GM04503 (cell line): ENCODE results near the gene CELF2.

Experiments
- DNase-seq: peaks from one replicate; pipeline ENCODE4 v3.0.0-alpha.2; 2012; ENCODE audit warnings: low read depth

Gene CELF2

GRCh38 chr10:11058965-11059364 lies 41.3 kb downstream of the CELF2 start:
- DNase-seq = no peak

DNA sequence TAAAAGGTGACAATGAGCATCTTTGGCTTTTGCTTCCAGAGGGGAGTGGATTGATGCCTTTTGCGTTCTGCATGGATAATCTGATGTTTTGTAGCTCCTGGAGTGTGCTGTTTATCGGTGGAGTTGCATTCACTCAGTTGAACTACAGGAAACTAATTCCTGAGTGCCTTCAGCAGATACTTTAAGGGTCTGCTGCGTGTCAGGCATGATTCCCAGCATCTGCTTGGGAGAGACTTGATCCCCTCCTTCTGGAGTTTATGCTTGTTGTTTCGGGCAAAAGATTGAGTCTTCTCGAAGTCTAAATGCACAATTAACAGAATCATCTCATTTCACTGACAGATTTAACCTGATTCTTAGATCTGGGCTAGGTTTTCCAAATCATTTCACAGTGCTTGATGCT lies 46.2 kb downstream of the CELF2 start:
- no peak for DNase-seq

DNA sequence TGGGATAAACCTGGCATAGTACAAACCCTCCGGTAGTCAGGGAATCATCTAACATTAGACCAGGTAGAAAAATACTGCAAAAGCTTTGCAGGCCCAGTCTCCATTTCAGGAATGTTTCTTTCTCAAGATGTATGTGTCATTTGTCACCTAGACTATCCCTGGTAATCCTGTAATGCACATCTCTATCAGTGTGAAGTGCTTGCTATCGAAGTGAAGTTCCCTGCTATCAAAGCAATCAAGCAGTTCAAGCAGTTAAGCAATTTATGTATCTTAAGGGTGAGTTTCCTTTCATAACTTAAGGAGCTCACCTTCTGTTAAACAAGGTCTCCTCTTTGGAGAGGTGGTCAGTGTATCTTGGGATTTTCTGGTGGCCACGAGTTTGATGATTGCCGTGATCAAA lies 47.2 kb downstream of the CELF2 start:
- no peak for DNase-seq

DNA sequence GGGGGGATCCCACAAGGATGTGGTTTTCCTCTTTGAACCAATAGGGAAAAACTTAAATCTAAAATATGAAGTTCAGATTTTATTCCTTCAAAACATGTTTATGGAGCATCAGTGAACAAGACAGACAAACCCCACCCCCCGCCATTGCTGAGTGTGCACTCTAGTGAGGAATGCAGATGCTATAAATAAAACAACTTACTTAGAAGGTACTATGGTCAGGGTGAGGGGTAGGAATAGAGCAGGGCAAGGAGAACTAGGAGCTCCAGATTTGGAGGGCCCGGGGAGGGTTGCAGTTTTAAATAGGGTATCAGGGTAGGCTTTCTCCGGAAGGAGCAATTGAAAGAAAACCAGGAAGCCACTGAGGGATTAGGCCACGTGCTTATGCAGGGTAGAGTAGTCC lies 47.9 kb downstream of the CELF2 start:
- no peak for DNase-seq

- no peak for DNase-seq
Observed at GRCh38 chr10:11066520-11066919, 48.8 kb downstream of the CELF2 start.

GRCh38 chr10:11068861-11069633 lies 51.4 kb downstream of the CELF2 start:
- no peak for DNase-seq

- DNase-seq = no peak
Observed at GRCh38 chr10:11073410-11073809, 55.7 kb downstream of the CELF2 start.

DNA sequence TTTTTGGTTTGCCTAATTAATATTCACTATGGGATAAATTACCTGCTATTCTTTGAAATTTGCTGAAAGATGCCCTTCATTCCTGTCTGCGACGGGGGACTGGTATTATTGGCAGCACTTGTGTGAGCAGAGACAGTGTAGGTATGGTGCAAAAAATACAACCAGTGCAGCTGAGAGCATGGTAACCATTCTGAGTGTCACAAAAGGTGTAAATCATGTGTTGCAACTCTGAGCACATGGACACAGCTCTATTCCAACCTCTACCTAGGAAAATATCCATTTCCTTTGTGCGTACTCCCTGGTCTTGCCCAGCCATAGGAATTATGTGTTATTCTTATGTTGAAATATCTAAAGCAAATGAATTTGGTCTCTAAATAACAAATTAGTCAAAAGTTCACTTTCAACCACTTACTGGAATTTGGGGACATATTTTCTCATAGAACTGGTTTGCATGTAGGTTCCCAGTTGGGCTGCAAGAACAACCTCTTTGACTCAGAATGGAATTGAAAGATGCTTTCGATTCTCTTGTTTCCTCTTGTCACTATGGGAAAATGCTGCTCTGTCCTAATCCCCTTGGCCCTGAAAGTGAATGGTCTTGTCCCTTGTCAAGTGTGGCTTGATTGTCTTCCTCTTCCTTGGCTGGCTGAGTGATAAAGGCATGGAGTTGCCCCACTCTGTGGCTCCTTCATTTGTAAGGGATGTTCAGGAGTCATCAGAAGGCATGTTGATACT lies 57.0 kb downstream of the CELF2 start:
- no peak for DNase-seq

GRCh38 chr10:11076221-11076620 lies 58.5 kb downstream of the CELF2 start:
- no peak for DNase-seq

DNA sequence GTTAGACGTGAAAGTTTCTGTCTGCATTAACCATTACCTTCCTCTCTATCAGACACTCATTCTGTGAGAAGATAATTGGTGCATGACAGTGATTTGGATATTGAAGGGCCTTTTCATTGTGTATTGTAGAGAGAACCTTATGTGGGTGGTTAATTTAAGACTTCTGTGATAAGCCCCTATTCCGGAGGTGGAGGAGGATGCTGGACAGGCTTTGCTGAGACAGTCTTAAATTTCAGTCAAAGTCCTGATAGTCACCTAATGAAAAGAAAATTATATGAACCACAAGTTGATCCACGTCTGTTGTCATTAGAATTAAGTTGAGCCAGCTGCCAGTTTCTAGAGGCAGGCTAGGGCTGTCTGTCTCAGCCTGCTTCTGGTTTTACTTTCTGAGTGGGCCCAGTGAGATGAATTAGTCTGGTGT lies 62.9 kb downstream of the CELF2 start:
- no peak for DNase-seq

DNA sequence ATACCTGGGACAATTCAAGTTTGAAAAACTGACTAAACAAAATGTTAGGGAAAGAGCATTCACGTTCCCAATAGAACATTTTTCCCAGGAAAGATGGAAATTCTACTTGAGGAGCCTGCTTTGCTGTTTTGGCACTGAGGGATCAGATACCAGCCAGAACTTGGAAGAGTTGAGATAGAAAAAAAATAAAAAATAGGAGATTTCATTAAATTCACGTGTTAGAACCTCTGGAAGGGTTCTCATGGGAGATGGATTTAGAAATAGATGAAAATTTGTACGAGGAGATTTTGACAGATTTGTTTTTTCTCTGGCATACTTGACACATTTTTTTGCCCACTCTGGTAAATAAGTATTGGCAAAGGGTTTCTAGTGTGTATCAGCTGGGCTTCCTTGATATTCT lies 63.7 kb downstream of the CELF2 start:
- no peak for DNase-seq

DNA sequence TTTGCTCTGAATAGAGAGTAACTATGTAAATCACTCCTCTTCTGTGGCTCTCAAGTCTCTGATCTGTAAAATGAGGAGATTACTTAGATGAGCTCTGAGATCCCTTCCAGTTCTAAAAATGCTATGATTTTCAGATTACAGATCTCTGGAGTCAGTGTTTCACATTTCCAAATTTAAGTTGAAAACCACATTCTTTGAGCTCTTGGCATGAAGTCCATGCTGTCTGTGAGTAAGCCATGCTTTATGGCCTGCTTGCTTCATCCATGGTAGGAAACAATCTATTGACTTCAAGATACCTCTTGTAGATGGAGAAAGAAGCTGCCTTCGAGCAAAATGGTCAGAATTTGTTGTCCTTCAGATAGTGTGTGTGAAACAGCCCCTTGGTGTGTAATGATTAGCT lies 64.9 kb downstream of the CELF2 start:
- DNase-seq = no peak

- no peak for DNase-seq
Observed at GRCh38 chr10:11083051-11083450, 65.4 kb downstream of the CELF2 start.

DNA sequence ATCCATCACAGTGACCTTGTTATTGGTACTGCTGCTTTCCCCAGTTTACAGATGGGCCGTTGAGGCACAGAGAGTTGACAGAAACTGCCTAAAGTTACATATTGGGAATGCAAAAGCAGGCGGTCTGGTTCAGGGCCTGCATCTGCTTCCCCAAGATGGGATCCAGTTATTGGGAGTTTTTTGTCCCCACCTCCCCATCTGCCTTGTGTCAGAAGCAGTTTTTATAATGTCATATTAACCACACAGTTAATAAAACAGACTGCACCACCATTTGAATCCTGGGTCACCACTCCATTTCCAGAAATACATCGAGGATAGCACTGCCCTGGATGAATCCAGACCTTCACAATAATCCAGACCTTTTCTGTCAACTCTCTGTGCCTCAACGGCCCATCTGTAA lies 67.9 kb downstream of the CELF2 start:
- no peak for DNase-seq

DNA sequence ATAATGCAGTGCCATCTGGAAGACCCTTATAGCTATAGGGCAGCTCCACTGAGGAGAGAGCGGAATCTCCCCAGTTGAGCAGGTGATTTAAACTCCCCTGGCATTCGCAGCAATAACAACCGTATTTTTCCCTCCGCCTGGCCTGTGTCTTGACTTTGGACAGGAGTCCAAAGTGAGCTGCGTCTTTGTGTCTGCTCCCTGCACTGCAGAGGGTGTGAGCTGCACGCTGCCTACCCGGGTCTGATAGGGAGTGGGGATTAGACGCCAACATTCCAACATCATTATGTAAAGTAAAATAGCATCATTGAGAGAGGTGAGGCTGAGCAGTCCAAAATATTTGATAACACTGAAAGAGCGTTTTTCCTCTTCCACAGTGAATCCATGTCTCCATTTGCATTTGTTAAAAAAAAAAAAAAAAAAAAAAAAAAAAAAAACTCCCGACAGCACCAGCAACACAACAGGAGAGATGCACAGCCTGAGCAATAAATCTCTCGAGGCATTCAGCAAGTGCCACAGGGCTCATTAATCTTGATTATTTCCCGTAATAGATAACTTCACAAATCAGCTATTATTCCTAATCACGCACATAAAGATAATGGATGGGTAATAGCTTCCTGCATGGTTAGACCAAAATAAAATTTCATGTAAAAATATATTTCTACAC lies 68.6 kb downstream of the CELF2 start:
- DNase-seq = no peak

GRCh38 chr10:11087372-11087771 lies 69.7 kb downstream of the CELF2 start:
- DNase-seq = no peak

- DNase-seq = no peak
Observed at GRCh38 chr10:11088709-11089108, 71.0 kb downstream of the CELF2 start.

GRCh38 chr10:11089272-11089671 lies 71.6 kb downstream of the CELF2 start:
- no peak for DNase-seq

- no peak for DNase-seq
Observed at GRCh38 chr10:11091517-11092102, 73.9 kb downstream of the CELF2 start.

DNA sequence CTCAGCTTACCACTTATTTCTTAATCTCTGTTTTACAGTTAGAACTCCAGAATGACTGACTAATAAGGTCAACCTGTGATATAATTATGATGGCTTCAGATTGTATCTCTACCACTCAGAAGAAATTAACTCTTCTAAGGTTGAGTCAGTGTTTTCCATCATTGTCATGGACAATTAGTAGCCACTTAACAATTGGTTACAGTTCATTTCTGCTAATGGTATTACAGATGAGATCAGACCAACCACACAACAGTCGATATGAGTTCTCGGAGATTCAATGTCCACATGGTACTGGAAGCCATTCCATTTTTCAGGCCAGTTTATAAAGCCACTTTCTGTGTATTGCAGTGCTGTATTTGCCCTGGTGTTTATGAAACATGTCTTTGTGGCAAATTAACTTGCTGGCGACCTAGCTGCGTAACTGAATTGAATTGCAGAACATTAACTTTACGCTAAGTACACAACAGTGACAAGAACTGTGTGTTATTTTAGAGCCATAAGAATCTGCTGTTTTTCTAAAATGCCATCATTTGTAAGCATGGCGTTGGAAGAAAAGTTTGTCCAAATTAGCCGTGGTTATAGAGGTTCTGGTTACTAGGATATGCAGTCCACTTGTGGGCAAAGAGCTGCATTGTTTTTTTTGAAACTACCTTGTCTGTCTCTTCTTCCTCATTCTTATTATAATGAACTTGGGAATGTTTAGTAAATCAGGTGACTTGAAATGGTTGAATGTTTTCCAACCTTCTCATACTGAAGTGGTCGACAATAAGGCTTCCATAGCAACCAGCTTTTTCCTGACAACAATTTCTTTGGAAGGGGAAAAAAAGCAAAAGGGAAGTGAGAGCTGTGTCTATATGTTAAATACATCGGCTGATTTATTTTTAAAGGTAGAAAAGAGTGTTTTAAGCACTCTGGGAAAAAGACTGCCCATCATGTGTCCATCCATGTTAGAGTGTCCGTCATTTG lies 76.4 kb downstream of the CELF2 start:
- DNase-seq = no peak

DNA sequence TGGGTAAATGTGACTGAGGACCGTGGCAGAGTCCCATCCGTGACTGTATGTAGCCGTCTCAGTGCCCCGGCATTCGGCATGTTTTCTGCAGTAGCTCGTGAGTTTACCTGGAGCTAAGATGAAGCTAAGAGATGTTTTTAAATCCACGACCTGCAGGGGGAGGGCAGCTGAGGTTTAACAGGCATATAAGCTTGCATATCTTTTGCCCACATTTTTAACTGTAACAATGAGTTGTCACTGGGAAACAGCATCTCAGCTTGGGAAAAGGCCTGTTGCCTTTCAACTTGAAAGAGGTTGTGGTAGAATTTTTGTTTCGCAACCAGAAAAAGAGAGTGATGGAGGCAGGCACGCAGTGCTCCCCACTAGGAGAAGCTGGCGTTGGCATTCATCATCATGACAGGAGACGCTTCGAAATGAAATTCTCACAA lies 77.7 kb downstream of the CELF2 start:
- DNase-seq = no peak

GRCh38 chr10:11096422-11096821 lies 78.8 kb downstream of the CELF2 start:
- DNase-seq = no peak
